HS-27A (cell line): ENCODE data around the gene SAMM50.

Source experiments
- DNase-seq: peaks from one replicate; pipeline ENCODE4 v3.0.0-alpha.2; 2012; ENCODE audit warnings: low read depth, missing footprints

The SAMM50 gene

DNA sequence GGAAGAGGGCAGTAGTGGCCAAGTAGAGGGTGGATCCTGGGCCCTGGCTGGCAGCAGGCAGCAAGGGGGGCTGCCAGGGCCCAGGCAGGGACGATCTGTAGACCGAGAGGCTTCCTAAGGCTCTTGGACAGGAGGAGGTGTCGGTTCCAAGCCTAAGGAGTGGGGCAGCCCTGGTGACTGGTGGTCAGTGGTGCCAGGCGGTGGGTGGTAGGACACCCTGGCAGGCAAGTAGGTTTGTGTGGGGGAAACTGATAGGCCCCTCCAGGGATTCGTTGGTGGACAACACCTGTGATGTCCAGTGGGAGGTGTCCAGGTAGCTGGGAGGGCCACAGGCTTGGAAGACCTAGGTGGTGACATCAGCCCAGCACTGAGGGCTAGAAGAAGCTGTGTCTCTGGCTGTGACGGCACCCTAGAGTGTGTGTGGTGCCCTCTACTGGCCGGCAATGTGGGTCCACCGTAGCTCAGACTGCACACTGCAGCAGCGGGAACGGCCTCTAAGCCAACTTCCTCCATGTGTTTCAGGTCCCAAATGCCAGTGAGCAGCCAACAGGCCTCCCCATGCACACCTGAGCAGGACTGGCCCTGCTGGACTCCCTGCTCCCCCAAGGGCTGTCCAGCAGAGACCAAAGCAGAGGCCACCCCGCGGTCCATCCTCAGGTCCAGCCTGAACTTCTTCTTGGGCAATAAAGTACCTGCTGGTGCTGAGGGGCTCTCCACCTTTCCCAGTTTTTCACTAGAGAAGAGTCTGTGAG, 9.4 kb upstream of the SAMM50 start:
- no peak for DNase-seq

DNA sequence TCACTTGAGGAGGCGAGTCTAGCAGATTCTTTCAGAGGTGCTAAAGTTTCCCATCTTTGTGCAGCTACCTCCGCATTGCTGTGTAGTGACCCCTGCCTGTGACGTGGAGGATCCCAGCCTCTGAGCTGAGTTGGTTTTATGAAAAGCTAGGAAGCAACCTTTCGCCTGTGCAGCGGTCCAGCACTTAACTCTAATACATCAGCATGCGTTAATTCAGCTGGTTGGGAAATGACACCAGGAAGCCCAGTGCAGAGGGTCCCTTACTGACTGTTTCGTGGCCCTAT, 8.9 kb upstream of the SAMM50 start:
- DNase-seq = no peak

DNA sequence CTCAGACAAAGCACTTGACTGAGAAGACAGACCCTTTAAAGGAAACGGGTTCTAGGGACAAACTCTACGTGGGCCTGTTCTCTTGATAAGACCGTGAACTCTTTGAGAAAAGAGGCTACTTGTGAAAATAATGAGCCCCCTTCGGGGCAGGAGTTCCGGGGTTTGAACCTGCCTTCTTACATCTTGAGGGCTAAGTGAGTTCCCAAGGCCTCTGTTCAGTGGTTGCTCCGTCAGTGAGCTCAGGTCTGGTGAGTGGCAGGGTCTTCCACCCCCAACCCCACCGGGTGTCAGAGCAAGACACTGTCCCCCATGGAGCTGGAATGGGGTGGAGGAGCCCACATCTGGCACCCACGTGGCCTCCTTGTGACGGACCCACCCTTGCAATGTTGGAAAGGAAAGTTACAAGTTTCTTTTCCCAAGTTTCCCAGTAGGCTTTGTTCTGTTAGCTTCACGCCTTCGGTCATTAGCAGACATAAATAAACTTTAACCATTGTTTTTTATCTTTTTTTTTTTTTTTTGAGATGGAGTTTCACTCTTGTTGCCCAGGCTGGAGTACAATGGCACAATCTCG, 6.3 kb upstream of the SAMM50 start:
- DNase-seq = no peak

DNA sequence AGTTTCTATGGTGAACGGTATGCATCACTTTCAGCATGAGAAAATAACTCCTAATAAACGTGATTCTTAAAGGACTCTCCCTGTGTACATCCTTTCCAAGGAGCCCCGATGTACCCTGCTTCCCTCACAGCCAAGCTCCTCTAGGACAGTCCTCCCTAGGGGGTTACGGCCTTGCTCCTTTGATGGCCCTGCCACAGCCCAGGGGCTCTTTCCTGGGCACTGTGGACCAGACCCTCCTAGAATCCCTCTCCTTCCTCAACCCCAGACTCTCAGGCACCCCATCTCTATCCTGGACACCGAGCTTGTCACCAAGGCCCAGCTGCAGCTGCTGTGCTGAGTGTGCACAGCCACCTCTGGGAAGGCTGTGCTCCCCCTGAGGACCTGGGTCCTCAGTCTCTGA, 3.9 kb upstream of the SAMM50 start:
- no peak for DNase-seq

DNA sequence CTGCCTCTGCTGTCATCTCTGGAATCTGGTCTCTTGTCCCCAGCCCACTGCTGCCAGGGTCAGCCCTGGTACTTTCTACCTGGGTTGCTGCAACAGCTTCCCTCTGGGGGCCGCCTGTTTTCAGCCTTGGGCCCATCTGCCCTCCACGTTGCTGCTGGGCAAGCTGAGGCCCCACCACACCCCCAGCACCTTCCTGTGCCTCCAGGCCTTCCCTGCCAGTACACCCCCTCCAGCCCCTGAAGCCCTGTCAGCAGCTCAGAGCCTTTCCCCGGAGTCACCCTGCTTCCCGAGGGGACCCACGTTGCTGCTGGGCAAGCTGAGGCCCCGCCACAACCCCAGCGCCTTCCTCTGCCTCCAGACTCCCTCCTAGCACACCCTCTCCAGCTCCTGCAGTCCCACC, 3.3 kb upstream of the SAMM50 start:
- DNase-seq = no peak

DNA sequence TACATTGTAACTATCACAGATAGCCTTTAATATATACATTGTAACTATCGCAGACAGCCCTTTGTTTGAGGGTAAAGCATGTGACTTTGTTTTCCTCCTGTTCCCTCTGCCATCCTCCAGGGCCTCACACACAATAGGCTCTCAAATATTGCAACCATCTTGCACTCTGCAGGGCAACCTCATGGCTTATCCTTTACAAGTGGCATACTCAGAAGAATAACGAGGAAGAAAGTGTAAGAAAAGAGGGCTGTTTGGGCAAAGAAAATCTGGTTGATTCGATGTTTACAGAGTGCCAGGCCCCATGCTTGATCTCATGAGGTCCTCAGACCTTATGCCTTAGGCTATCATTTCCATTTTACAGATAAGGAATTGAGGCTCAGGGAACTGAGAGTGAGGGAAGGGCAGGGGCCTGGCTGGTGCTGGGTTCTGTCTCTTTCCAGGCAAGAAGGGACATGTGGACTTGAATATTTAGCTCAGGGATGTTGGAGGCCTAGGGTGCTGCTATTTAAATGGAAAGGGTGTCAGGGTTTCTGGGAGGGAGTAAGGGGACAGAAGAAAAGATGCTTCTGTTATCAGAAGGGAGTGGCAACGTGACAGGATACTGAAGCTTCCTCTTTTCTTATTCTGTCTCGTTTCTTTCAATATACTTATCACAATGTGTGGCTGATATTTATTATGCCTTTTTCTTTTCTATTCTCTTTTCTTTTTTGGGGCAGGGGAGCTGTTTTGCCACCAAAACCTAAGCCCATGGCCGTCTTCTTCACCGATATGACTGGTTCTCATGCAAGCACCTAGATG, 1.1 kb upstream of the SAMM50 start:
- no peak for DNase-seq

DNA sequence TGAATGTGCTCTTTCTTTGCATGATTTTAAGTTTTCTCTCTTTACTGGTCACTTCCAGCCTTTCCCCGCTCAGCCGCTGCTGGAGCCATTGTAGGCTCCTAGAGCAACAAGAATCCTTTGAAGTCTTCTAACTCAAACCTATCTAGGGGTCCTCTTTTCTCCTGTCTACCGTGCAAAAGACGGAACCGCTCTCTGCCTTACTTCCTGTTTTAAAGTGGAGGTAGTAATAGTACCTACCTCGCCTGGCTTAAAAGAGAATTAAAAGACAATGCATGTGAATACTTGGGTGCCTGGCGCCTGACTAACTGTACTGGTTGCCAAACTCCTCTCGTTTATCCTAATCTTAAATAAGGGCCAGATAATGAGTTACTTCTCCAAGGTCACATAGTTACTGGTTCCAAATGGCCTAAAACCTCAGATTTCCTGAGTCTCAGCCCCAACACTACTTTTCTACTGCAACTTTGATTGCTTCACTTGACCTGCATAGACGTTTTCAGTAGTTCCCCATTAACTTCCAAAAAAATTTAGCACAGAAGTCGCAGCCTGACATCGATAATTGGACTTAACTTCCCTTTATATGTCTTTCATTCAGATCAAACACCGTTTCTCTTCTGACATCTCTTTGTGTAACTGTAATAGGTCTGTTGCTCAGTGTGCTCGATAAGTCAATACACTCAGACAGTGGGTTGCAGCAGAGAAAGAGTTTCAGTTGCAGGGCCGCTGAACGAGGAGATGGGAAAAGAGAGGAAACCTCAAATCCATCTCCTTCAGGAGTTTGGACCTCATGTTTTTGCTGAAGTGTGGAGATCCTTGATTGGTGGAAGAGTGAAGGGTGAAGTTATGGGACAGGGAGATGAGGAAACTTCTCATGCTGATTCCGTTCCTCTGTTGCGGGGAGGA, 891 bp downstream of the SAMM50 start:
- no peak for DNase-seq

DNA sequence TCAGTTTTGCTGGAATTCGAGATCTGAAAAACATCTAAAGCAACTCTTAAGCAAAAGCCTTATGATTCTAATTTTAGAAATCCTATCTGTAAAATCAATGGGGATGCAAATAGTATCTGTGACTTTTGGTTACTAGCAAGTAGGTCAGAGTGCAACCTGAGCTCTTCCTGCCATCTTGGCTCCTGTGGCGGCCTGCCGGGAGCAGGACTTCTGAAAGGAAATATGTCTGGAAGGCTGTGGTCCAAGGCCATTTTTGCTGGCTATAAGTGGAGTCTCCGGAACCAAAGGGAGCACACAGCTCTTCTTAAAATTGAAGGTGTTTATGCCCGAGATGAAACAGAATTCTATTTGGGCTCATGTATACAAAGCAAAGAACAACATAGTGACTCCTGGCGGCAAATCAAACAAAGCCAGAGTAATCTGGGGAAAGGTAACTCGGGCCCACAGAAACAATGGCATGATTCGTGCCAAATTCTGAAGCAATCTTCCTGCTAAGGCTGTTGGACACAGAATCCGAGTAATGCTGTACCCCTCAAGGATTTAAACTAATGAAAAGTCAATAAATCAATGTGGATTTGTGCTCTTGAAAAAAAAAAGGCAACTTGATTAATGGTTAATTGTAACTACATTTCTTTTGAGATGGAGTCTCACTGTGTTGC, 1.7 kb downstream of the SAMM50 start:
- no peak for DNase-seq

DNA sequence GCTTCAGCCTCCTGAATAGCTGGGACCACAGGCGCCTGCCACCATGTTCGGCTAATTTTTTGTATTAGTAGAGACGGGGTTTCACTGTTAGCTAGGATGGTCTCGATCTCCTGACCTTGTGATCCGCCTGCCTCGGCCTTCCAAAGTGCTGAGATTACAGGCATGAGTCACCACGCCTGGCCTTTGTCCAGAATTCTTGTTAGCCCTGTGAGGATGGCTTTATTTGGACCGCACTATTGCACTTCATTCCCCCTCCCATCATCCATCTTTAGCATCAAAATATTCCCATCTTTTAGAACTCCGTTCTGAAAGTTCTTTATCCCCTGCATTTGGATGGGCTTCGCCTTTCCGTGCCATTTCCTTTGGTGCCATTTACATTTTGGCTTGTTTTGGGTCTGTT, 2.6 kb downstream of the SAMM50 start:
- no peak for DNase-seq

DNA sequence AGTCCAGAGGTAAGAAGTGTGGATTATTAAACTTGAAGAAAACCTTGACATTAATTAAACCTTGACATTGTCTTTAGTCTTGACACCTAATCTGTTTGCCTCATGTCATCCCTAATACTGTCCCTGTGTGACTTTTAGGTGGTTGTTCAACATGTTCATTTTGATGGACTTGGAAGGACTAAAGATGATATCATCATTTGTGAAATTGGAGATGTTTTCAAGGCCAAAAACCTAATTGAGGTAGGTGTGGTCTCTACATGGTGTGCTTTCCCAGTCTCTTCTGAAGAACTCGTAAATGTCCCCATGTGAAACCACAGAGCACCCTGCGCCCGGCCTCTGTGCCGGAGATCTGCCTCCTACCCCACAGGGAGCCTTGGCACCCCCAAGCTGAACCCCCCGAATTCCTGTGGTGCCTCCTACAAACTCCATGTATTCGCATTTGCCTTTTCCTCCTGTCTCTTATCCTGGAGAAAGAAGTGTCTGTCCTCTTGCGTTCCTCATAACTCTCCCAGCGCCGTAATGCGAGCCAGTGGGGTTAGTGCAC, 9.1 kb downstream of the SAMM50 start:
- no peak for DNase-seq

DNA sequence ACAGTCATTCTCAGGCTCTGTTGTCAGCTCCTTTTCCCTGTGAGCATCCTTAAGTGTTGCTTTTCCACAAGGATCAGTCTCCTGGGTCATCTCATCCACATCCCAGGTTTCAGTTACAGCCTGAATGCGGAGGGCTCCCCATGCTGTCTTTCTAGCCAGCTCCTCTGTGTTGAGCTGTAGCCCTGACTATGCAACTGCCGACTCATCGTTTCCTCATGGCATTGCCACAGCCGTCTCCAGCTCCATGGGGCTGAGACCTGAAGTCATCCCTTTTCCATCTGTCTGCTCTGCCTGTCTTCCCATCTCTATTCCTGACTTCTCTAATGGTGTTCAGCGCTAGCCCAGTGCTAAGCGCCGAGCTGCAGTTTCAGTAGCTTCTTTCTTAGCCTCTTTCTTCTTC, 11.8 kb downstream of the SAMM50 start:
- no peak for DNase-seq

DNA sequence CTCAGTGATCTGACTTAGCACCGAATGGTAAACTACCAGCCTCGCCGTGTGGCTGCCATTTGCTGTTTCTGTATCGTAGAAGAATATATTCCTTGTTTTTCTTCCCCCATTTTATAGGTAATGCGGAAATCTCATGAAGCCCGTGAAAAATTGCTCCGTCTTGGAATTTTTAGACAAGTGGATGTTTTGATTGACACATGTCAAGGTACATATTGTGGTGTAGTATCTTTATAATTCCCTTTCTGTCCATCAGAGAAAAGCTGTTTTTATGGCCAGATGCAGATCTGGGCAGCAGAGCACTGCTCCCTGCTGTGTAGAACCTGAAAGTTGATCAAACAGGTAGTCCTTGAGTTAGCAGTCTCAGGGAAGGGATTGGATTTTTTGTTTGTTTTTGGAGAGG, 13.4 kb downstream of the SAMM50 start:
- no peak for DNase-seq

DNA sequence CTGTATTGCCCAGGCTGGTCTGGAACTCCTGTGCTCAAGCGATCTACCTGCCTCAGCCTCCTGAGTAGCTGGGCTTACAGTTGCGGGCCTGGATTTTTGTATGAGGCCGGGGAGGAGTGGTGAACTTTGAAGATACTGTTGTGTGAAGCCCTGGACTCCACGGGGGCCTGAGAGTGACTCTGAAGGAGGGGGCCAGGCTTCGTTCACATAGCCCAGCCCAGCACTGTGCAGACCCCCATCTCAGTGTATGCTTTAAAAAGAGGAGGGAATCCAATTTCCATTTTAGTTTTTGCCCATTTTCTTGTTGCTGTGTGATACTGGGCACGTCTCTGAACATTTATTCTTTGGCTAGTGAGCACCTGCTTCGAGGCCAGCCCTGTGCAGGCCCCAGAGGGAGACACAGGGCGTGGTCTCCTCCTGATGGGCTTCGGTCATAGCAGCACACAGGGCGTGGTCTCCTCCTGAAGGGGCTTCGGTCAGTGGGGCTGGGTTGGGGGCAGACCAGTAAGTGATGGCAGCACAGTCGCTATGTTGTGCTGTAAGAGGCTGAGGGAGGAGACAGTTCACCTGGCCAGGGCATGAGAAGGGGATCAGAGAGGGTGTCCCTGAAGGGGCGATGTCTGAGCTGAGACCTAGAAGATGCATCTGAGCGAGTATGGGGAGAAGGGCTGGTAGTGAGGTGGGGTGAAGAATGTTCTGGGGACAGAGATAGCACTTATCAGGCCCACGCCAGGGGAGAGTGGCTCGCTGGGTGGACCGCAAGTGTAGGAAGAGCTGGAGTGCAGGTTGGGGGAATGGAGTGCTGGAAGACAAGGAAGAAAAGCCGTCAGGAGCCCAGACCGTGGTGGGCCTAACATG, 14.0 kb downstream of the SAMM50 start:
- no peak for DNase-seq

DNA sequence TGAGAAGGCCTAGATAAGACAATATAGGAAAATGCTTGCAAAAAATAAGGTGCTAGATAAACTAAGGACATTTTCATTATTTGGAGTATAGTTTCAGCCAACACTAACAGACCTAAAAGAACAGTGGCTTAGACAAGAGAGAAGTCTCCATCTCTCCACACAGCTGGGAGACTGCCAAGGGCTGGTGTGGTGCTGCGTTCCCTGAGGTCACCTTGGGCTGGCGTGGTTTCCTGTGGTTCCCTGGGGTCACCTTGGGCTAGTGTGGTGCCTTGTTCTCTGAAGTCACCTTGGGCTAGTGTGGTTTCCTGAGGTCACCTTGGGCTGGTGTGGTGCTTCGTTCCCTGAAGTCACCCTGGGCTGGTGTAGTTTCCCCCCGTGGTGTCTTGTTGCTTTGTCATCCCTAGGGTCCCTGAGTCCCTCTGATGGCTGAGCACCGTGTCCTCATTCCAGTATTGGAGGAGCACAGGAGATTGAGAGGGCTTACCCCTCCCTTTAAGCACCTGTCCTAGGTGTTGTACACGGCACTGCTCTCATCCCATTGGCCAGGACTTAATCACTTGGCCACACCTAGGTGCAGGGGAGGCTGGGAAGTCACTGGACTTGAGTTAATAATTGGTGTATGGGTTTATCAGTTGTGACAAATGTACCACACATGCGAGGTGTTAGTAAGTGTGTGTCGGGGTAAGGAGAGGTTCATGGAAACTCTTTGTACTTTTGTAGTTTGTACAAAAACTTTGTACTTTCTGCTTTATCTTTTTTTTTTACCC, 14.9 kb downstream of the SAMM50 start:
- DNase-seq = no peak

DNA sequence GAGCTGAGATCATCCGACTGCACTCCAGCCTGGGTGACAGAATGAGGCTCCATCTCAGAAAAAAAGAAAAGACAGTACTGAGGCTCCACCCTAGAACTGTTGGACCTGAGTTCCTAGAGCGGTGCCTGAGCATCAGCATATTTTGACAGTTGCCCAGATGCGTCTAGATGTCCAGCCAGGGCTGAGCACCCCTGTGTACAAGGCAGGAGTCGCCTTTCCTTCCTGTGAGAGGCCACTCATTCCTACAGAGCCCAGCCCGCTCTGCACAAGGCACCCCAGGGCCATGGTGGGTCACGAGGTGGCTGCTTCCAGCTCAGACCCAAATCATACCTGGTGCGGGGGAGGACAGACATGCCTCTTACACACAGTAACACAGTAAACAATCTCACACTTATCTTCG, 15.9 kb downstream of the SAMM50 start:
- no peak for DNase-seq

DNA sequence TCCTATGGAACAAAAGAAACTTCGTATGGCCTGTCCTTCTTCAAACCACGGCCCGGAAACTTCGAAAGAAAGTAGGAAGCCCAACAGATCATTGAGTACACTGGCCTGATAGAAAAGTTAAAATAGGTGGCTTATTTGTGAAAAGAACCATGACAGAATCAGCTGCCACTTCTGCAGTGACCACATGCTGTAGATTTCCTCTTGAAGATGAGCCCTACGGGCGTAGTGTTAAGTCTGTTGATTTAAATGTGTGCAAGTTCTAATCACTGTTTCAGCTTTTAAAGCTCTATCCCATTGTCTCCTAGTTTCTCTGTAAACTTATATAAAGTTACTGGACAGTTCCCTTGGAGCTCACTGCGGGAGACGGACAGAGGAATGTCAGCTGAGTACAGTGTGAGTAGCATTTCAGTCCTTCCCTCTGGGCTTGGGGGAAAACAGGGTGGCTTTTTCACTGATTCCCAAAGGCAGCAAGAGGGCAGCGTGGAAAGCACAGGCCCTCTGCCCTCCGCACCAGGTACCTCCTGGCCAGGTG, 17.8 kb downstream of the SAMM50 start:
- DNase-seq = no peak

DNA sequence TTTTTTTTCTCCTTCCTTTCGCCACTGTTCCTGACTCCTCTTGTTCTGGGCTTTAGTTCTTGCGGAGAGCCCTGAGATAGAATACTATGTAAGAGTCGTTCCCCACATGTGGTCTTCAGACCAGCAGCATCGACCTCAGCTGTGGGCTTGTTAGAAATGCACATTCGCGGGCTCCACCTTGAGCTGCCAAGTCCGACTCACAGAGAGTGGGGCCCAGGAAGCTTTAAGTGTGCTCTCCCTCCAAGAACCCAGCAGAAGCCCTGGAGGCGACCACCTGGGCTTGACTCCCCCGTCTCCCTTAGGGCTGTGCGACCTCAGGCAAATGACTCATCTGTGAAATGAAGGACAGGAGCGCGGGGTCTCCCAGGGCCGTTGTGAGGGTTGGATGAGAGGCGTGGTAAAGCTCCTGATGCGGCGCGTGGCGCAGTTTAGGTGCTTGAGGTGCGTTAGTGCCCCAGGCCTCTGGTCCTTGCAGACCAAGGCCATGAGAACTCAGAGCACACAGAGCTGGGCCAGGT, 18.8 kb downstream of the SAMM50 start:
- DNase-seq = no peak

DNA sequence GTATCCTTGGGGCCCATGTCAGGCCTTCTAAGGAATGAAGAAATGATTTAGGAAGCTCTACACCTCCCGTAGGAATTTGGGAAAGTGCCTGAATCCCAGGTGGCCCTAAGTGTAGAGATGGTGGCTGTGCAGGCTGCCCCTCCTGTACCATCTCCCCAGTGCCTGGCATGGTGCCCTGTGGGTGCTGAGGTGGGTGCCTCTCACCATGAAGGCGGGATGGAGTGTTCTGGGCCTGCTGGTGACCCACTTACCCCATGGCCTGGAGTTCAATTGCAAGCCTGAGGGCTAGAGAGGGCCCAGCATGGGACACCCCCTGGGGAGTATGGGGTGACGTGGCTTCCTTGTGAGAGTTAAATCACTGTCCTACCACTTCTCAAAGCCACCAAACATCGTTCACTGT, 19.8 kb downstream of the SAMM50 start:
- DNase-seq = no peak
